GM19240 (cell line): ENCODE data around the gene CBL.

Experiments used
- DNase-seq: peaks from one replicate; pipeline ENCODE4 v3.0.0; 2011; ENCODE audit warnings: low spot score; ENCODE audit not compliant: insufficient read length

The CBL gene

DNA sequence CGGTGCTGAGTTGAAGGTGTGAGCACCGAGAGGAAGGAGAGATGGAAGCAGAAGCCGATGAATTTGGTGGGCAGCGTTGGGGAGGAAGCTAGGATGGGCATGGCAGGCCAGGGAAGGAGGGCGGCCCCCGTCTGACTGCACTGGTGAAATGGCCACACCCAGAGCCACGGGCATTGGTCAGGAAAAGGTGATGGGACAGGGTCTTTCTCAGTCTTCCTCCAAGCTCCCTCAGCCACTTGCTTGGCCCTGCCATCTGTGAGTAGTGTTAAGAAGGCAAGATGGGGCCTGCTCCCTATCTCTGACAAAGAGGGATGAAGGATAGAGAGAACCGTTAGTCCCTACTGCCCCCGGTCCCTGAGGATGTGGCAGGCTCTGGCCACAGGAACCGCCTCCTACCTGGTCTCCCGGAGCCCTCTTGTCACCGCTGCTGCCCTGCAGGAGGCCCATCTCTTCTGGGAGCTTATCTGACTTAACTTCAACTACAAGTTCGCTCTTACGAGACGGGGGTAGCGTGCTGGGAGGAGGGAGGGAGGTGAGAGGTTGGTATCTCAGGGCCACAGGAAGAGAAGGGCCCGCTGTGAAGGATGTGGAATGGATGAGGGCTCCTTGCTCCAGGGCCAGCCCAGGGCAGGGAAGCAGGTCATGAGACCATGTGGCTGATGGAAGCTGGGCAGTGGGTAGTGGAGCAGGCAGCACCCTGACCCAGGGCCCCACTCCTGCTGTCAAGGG lies 104.0 kb downstream of the CBL start:
- no peak for DNase-seq

DNA sequence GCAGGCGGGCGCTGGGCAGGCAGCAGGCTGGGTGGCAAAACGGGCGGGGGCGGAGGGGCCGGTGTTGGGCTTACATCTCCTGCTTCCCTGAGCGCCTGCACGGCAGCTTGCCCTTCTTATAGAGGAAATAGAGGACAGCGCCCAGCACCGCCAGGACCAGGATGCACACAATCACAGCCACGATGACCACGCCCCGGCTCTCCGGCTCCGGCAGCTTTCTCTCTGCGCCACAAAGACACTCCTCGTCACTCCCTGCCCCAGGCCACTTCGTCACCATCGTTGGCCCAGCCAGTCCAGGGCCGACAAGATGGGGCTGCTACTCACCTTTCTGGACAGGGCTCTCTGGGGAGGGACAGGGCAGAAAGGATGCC lies 104.5 kb downstream of the CBL start:
- DNase-seq = no peak

DNA sequence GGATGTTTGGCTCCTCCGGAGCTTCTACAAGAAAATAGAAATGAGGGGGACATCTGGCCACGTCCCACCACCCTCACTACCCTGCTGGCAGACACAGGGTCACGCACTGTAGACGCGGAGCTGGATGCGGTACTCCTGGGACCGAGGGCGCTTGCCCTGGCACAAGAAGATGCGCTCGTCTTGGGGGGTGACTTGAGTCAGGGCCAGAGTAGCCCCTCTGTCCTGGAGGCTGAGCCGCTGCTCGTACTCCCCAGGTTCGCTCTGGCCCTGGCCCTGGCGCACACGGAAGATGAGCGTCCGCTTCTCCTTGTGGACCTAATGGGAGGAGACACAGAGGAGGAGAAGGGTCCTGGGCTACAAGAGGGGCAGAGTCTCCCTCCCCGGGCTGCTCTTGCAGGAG lies 108.6 kb downstream of the CBL start:
- DNase-seq = no peak

DNA sequence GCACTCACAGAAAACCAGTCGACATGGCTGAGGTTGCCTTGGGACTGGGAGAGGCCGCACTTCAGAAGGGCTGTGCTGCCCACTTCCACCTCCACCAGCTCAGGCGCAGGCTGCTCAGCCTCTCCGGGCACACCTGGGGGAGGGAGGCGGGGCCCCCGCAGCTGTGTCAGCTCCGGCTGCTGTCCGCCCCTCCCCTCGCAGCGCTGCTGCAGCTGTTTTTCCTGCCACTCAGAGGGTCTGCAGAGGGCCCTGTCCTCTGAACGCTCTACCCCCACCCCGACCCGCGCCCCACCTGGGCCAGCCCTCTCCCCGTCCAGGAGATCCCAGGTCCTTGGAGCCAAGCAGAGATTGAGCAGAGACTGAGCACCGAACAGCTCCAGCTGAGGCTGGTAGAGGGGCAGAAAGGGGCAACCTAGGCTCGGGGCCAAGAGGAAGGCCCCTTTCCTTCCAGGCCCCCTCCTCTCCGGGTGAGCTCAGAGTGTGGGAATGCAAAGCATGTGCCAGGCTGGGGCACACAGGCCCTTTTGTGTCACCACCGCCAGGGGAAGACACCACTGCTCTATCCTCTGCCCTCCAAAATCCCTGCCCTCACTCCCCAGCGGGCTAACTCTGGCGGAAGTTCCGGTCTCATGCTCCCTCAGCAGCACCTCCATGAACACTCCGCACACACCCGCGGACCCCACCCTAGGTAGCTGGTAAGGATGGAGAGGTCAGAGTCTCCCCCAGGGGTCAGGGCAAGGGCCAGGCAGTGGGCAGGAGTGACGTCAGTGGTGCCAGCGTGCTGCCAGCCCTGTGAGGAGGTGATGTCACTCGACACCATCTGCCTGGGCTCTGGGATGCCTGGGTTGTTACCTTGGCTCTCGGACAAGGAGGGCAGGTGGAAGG lies 109.2 kb downstream of the CBL start:
- no peak for DNase-seq

DNA sequence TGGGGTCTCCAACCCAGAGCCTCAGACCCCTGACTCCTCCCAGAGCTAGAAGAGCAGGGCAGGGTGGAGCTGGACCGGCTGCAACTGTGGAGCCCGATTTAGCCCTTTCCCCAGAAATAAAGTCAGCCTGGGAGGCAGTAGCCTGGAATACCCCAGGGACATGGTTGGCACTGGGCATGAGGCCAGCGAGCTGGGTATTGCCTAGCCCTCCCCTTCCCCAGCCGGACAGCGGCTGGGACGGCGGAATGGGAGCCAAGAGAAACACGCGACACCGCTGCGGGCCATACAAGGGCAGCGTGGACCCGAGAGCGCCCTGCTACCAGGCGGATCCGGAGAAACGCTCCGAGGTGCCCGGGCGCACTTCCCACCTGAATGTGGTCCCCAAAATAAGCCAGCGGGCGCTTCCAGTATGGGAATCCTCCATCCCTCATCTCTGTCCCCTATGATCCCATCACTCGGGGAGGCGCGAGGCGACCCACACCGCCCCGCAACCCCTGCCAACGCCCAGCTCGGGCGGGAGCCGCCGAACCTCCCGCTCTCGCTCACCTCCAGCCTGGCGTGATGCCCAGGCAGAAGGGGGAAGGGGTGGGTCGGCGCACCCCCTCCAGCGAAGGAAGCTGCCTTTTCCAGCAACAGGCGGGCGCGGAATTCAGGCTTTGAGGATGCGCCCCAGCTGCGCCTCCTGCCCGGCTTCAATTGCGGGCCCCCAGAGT lies 110.0 kb downstream of the CBL start:
- no peak for DNase-seq

DNA sequence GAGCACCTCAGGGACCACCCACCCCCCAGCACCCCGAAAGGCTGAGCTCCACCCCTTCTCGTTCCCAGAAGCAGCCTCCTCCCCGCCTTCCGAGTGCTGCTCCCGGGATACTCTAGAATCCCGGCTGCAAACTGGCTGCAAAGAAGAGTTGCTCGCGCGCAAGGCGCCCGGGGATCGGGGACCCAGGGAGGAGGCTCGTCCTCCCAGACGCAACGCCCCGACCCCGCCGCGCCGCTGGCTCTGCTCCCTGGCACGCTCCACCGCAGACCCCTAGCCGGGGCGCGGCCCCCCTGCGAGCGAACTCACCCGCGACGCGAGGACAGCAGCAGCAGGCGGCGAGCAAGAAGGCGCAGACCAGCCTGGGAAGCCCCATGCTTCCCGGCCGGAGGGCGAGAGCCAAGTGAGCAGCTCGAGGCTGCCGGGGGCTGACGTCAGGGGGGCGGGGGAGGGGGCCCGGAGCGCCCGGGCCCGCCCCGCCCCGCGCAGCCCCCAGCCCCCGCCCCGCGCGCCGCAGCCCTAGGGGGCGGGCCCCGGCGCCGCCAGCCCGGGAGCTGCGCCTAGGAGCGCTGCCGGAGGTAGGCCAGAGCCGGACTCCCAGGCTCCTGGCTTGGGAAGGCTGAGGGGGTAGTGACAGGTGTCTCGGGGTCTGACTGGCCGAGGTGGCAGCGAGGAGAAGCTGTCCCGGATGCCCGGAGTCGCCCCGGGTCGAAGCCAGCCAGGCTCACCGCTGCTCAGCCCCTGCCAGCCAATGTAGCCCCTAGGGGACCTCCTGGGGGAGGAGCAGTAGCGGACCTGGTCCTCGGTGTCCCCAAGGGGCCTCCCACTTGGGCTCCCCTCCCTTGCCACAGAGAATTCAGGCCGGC lies 110.8 kb downstream of the CBL start, which contains the start of gene MCAM:
Gene MCAM, minus strand, starts transcription at position 402 of the 863 bp plus-strand sequence. Its CDS starts 29 bp downstream, at position 373.
- DNase-seq = no peak

DNA sequence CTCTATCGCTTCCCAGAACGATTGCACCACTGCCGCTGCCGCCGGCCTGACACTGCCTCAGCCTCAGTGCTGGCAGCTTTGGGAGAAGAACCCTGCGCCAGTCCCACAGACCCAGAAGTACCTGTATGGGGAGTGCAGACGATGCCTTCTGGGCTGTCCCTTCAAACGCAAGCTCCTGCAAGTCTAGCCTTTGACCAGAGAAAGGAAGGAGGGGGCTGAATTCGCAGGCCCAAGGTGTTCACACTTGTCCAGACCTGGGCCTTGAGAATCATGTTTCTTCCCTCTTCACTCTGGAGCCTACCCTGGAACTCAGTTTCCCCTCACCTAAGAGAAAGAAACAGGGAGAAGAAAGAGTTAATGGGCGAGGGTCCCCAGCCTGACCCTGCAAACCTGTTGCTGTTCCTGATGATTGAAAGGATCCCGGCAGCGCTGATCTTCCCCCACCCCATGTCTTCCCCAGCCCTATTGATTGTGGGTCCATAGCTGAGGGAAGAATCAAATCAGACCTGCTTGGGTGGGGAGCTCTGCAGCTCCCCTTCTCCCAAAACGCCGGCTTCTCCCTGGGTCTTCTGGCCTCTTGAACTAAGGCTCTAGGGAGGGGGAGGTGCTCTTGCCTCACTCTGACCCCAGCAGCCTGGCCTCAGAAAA lies 111.6 kb downstream of the CBL start:
- DNase-seq = no peak

DNA sequence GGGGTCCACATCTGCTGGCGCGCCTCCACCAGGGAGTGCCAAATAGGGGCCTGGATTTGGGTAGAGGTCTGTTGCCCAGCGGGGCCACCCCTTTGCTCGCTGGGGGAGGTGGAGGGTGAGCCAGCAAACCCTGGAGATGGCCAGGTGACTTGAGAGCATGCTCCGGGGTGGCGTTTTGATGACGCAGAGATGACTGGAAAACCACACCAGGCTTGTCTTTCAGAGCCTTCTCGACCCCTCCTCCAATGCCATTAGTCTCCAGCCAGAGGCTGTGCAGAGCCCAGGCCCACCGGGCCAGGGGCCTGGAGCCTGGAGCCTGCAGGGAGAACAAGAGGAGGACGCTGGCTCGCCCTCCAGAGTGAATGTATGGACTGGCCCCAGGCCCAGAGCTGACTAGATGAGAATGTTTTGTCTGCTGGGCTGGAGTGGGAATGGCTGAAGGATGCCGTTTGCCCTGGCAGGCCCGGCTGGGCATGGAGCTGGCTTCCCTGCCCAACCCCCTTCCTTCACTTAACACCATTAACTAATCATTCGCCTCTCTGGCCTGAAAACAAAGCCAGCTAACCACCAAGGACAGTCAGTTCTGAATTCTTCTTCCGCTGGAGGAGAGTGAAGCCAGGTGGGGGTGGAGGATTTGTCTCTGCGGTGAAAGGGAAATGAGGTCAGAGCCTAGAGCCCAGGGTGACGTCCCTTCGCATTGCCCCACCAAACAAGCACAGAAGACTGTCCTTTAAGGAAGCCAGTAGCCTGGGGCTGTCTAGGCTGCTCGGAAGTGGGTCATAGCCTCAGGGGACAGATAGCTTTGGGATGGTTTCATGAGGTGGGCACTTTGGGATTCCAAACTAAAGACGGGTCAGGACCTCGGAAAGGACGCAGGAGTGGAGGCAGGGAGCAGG lies 112.3 kb downstream of the CBL start:
- DNase-seq = peak; percentile 70

DNA sequence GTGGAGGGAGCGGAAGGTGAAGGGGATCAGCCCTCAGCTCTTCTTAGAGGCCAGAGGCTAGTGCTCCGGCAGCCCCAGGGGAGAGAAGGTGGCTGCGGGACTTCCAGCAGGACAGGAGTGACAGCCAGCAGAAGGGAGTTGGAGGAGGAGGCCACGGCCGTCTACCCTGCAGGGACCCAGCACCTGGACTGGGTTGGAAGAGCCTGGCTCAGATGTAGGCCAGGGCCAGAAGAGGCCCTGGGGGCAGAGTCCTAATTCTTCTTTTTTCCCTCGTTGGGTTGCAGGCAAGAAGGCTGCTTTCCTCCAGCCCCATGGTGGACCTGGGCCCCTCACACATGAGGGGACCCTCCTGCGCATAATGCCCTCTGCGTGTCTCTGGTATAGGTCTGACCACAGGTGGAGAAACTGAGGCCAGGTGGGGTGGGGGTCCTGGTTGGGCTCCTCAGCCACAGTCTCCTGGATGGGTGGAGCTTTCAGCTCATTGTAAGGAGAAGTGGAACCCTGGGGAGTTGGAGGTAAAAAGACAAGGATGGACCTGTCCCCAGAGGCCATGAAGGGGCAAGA lies 113.1 kb downstream of the CBL start:
- DNase-seq = no peak

DNA sequence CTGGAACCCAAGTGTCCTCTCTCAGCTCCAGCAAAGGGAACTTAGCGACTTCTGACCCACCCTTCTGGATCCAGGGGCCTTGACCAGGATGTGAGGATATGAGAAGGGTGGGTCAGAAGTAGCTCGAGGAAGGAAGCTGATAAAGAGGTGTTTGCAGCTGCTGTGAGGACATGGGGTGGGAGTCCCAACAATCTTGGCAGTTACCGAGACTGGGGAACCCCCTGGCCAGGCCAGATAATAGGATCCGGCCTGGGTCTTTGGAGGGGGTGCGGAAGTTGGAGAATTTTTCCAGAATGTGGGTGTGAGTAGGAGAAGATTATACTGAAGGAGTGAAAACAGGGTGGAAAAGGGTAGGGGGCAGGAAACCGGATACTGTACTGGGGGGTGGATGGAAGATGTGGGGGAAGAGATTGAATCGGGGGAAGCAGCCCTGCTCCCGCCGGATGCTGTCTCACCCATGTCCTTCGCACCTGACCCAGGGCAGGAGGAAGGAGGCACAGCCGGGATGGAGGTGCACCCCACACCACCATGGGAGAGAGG lies 113.6 kb downstream of the CBL start:
- DNase-seq = no peak

DNA sequence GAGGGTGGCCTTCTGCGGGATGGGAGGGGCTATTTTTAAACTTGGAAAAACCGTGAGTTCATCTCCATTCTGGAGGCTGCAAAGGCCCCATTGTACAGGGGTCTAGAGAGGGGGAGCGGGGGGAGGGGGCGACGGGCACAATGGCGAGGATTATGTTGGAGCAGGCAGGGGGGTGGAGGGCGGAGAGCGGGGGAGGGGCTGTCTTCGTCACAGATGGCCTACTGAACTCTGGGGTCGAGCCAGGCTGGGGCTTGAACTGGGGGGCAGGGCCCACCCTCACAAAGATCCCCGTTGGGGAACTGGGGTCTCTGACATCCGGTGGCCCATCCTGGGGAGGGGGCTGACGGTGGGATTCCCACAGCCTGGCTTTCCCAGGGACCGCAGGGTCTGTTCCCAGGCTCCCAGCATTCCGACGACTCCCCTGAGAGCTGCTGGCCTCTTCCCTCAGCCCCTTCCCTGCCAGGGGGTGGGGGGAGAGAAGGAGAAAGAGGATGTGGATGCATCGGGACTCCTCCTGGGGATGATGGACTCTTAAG lies 114.2 kb downstream of the CBL start:
- no peak for DNase-seq

DNA sequence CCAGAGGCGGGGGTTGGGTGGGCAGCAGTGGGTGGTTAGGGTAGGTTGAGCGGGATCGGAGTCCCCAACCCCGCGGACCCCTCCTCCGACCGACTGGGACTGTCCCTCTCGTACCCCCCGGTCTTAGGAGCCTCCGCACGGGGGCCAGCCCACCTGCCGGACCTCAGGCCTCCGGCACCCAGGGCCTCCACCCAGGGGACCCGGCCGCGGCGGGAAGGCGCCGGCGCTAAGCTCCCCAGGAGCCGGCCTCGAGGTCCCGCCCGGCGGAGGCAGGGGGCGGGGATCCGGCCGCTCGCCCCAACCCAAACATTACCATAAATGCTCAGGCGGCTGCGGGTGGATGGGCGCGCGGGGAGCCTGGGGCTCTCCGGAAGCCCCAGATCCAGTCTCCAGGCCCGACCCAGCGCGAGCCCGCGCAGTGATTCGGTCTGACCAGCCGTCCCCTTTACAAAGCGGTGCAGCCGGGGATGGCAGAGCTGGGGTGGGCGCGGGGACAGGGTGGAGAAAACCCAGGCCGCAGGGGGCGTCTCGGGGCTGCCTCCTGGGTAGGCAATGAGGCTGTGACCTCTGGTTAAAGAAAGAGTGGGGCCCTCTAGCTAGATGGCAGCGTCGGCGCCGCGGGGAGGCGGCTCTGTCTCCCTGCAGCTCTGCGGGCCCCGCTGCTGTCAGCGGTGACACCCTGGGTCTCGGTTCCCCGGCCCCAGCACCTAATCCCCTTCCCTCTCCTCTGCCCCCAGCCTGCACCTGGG lies 114.8 kb downstream of the CBL start:
- DNase-seq = peak; percentile 77

DNA sequence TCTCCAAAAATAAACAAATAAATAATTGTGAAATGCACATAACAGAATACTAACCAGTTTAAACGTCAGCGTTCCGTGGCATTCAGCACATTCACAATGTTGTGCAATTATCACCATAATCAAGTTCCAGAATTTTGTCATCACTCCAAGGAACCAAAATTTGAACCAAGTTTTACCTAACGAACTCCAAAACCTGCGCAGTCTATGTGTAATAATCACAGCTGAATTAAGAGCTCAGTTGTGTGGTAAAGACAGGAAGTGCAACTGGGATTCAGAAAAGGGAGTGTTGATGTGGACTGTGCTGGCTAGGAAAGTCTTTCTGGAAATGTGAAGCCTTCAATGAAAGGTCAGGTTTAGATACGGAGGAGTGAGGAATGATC lies 116.2 kb downstream of the CBL start:
- DNase-seq = no peak

DNA sequence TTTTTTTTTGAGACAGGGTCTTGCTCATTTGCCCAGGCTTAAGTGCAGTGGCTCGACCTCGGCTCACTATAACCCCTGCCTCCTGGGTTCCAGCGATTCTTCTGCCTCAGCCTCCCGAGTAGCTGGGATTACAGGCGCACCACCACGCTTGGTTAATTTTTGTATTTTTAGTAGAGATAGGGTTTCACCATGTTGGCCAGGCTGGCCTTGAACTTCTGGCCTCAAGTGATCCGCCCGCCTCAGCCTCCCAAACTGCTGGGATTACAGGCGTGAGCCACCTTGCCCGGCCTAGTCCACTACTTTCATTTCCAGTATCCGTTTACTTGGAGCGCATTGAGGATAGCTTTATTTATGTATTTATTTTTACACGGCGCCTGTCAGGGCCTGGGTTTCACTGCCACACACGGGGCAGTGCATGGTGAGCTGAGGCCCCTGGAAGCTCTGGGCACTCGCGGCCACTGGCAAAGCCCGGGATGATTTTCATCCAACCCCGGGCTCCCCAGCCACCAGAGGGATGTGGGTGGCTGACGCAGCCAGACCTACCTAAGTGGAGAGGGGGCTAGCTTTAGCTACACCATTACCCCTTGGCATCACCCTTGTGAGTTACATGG lies 116.9 kb downstream of the CBL start:
- no peak for DNase-seq

DNA sequence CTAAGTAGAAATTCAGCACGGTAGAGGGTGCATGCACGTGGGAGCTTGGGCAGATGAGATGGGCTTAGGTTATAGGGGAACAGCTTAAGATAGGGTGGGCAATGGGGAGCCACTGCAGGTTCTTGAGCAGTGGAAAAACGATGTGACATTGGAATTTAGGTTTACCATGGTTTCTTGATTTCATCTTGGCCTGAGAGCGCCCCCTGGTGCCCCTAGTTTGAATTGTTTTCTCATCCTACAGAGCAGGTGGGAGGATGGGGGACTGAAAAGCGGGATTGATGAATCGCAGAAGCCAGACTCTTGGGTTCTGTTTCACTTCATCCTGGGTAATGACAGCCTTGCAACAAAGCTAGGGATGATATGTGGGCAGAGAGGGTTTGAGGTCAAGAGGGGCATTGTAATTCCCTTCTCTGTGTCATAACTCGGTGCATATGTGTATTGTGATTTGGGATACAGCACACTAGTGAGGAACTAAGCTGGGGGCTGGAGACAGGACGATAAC lies 117.4 kb downstream of the CBL start:
- no peak for DNase-seq

DNA sequence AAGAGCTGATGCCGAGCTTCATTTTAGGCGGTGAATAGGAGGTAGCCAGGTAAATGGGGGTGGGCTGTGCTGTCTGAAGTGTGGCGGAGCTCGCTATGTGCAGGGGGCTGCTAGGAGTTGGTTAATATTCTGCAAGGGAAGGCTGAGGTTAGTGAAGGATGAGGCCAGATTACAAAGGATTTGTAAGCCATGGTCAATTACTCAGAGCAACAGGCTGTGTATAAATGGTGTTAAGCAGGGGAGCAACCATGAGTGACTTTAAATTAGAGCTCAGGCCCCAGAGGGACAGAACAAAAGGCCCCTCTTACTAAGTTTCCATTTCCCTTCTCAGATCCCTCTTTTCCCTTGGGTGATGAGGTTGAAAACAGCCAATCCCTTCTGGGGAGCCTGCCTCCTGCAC lies 118.0 kb downstream of the CBL start:
- DNase-seq = no peak

DNA sequence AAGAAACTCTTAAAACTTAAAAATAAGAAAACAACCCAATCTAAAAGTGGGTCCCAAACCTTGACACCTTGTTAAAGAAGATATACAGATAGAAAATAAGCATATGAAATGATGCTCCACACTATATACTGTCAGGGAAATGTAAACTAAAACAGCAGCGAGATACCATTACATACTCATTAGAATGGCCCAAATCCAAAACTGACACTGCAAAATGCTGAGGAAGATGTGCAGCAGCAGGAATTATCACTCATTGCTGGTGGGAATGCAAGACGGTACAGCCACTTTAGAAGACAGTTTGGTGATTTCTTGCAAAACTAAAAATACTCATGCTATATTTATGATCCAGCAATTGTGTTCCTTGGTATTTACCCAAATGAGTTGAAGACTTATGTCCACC lies 123.2 kb downstream of the CBL start:
- no peak for DNase-seq
